Stimulated activated CD4-positive, alpha-beta T cell treated with anti-CD3 and anti-CD28 coated beads, Interleukin-1b, Interleukin-23, amount 100 ng/mL, for 4 hours (primary cell): Measurements from ENCODE around the gene LACTBL1.

ENCODE experiments used
- DNase-seq, 2 donors: peaks; one replicate each; pipeline ENCODE4 v3.0.0-alpha.2; 2020; ENCODE audit warnings: low read depth in 2 of 2

LACTBL1 gene

GRCh38 chr1:22913421-22914141, 59.1 kb downstream of the LACTBL1 start:
- no peak for DNase-seq

- DNase-seq, result no peak
Observed at GRCh38 chr1:22912311-22912710, 60.4 kb downstream of the LACTBL1 start.

- no peak for DNase-seq
Observed at GRCh38 chr1:22910986-22911651, 61.5 kb downstream of the LACTBL1 start.

- DNase-seq, result no peak
Observed at GRCh38 chr1:22910286-22910685, 62.4 kb downstream of the LACTBL1 start.

GRCh38 chr1:22908880-22909426, 63.7 kb downstream of the LACTBL1 start:
- DNase-seq, result no peak

GRCh38 chr1:22907528-22907927, 65.1 kb downstream of the LACTBL1 start:
- no peak for DNase-seq

GRCh38 chr1:22906968-22907367, 65.7 kb downstream of the LACTBL1 start:
- DNase-seq, result no peak

- DNase-seq, result no peak
Observed at GRCh38 chr1:22903113-22903512, 69.6 kb downstream of the LACTBL1 start.
